Dedifferentiated amniotic fluid mesenchymal stem cell (primary cell): ENCODE results near the gene DIP2C.
"Not testable (repeated sequence)": the region's sequence is repeated elsewhere in the genome, so short reads cannot be mapped to it uniquely, and the experiment has no call there.

Experiments
- DNase-seq: peaks from one replicate; pipeline ENCODE4 v3.0.0-alpha.2; 2016; ENCODE audit errors: extremely low spot score

Gene DIP2C

GRCh38 chr10:641149-642010, 48.1 kb downstream of the DIP2C start:
- DNase-seq: no peak

- no peak for DNase-seq
Observed at GRCh38 chr10:640673-641045, 48.8 kb downstream of the DIP2C start.

- DNase-seq: no peak
Observed at GRCh38 chr10:639751-640672, 49.5 kb downstream of the DIP2C start.

- no peak for DNase-seq
Observed at GRCh38 chr10:639001-639750, 50.3 kb downstream of the DIP2C start.

- no peak for DNase-seq
Observed at GRCh38 chr10:637771-638195, 51.7 kb downstream of the DIP2C start.

- no peak for DNase-seq
Observed at GRCh38 chr10:637221-637620, 52.2 kb downstream of the DIP2C start.

GRCh38 chr10:636769-637168, 52.7 kb downstream of the DIP2C start:
- DNase-seq: no peak

GRCh38 chr10:636016-636730, 53.3 kb downstream of the DIP2C start:
- DNase-seq: no peak

- DNase-seq: no peak
Observed at GRCh38 chr10:635088-635861, 54.2 kb downstream of the DIP2C start.

GRCh38 chr10:634256-634655, 55.2 kb downstream of the DIP2C start:
- DNase-seq: no peak

- DNase-seq: no peak
Observed at GRCh38 chr10:633279-634245, 55.9 kb downstream of the DIP2C start.

- not testable (repeated sequence) for DNase-seq
Observed at GRCh38 chr10:632807-633177, 56.7 kb downstream of the DIP2C start.

GRCh38 chr10:632155-632806, 57.2 kb downstream of the DIP2C start:
- not testable (repeated sequence) for DNase-seq

- no peak for DNase-seq
Observed at GRCh38 chr10:631266-631665, 58.2 kb downstream of the DIP2C start.

- no peak for DNase-seq
Observed at GRCh38 chr10:630581-631073, 58.8 kb downstream of the DIP2C start.

- no peak for DNase-seq
Observed at GRCh38 chr10:629186-629998, 60.1 kb downstream of the DIP2C start.

GRCh38 chr10:628386-629045, 61.0 kb downstream of the DIP2C start:
- no peak for DNase-seq
